NCI-H1694 treated with DMSO at 0.1 percent for 48 hours (cell line): ENCODE results near the gene GABARAP.
"Not testable (repeated sequence)": the region's sequence is repeated elsewhere in the genome, so short reads cannot be mapped to it uniquely, and the experiment has no call there.

Experiments
- DNase-seq: peaks from one replicate; lab custom pipeline; 2025; lab: John Stamatoyannopoulos, UW

GABARAP gene

DNA sequence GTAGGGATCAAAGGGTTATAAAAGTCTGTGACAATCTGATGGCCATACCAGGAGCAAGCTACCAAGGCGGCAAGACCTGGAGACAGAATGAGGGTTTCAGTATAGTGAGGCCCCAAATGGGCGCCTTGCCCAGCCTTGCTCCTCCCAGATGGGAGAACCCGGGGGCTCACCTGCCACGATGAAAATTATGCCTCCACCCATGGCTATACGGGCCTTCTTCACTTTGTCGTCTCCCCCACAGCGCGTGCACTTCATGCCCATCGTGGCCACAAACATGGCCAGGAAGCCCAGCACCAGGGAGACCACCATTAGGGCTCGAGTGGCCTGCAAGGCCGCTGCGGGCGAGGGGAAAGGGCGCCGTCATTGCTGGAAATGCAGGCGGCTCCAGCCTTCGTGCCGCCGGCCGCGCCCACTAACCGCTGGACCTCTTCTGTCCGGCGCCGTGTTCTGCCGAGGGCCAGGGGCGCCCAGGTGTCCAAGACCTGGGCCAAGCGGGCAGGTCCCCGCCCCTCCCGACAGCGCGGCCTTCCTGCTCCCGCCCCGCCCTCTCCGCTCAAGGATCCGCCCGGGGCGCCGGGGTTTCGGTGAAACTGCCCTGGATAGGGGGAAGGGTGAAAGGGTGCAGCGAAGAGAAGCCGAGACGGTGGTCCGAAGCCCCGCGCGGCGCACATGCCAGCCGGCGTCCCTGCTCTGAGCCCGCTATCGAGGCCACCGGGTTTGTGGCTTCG lies 18.6 kb upstream of the GABARAP start:
- no peak for DNase-seq

- no peak for DNase-seq
Measured at GRCh38 chr17:7260151-7260550, 17.9 kb upstream of the GABARAP start.

DNA sequence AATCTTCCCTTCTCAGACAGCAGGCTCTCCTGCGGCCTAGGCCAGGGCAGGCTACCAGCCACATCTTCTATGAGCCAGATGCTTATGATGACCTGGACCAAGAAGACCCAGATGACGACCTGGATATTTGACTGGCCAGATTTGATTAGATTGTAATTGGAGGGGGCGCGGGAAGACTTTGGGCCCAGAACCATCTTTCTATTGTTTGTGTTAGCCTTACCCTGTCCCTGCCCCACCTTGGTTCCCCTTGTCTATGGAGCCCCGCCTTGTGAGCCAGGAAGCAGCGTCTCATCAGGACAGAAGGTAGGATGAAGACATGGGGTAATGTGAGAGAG lies 17.3 kb upstream of the GABARAP start:
- DNase-seq = no peak

DNA sequence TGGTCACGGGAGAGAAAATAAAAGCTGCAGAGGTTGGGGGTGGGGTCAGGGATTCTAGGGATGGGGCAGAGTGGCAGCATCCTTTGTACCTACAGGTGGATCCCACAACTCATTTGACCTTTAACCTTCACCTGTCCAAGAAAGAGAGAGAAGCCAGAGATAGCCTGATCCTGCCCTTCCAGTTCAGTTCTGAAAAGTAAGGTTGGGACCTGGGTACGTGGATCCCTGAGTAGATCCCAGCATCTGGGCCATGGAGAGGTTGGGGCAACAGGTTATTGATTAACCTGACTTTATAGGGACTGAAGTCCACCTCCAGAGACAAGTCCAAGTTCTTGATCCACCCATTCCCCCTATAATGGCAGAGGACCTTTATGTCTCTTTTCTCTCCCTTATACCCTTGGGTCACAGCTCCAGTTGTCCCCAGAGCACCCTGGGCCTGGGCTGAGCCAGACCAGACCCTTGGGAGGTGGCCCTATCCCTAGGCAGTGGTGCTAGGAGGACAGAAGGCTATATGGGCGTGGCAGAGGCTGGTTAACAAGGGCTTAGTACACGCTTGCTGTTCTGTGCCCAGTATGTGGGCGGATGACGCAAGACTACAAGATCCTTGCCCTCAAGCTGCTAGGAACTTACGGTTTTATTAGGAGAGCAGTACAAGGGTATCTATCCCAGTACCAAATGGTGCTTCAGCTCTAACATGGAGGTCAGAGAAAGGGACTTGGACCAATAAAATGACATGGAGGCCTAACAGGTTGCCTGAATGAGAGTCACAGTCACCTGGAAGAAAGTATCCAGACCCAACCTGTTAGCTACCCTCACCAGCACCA lies 16.7 kb upstream of the GABARAP start:
- no peak for DNase-seq

- DNase-seq = no peak
Measured at GRCh38 chr17:7256766-7257456, 14.7 kb upstream of the GABARAP start.

DNA sequence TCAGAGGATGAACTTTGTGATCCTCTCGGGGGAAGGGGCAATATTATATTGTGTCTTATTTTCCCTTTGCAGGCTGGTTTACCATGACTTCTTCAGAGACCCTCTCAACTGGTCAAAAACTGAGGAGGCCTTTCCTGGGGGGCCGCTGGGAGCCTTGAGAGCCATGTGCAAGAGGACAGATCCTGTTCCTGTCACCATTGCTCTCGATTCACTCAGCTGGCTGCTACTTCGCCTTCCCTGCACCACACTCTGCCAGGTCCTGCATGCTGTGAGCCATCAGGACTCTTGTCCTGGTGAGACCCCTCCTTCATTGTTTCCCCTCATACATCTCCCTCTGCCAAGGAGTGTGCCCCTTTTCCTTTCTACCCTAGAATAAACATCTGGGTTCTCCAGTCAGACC lies 12.3 kb upstream of the GABARAP start:
- no peak for DNase-seq

- no peak for DNase-seq
Measured at GRCh38 chr17:7253082-7253481, 10.8 kb upstream of the GABARAP start.

DNA sequence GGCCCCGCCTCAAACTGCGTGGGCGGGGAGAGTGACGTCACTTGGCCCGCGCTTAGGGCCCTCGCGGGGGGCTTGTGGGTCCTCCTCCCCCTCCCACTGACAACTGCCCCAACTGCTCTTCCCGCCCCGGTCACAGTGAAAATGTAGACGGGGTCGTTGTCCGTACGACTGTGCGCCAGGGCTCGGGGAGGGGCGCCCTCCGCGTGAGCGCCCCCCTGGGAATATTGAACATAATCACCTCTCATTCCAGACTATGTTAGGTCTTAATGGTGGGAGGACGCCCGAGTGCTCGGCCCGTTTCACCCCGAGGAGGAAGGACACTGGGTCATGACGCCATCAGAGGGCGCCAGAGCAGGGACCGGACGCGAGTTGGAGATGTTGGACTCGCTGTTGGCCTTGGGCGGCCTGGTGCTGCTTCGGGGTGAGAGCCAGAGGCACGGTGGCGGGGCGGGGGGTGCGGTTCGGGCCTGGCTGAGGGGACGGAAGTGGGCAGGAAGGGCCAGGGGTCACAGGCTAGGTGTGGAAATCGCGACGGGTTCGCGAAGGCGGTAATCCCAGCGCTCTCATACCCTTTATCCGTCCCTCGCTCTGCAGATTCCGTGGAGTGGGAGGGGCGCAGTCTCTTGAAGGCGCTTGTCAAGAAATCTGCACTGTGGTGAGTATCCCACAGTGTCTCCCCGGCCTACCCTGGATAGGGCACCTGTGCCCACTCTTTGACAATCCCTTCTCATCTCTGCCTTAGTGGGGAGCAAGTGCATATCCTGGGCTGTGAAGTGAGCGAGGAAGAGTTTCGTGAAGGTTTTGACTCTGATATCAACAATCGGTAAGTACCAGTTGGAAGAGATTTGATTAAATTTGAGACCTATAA lies 10.2 kb upstream of the GABARAP start, which contains the start of gene ELP5:
TSS of gene ELP5 (plus strand) at position 40 of the 868 bp plus-strand sequence. CDS start at position 376, 336 bp downstream.
- DNase-seq = peak; percentile 93

DNA sequence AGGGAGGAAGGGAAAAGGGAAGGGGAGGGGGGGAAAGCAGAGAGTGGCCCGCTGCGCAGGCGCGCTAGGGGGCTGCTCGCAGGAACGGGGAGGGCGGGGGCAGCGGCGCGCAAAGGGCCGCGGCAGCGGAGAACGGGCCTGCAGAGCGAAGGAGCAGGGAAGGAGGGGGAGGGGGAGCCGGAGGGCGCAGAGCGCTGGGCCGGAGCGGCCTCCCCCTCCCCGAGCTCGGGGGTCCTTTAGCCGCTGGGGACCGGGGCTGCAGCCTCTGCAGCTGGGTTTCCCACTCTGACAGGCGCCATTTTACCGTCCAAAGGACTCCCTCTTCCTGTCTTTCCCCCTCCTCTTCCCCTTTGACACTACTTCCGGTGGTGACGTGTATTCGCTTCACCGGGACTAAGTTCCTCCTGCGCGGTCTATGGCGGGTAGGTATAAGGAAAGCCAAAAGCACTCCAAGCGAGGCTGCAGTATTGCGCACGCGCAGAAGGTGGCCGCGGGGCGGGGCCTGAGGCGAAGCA lies 9.5 kb upstream of the GABARAP start, which contains the start of gene CTDNEP1:
TSS of gene CTDNEP1 (minus strand) at position 74 of the 515 bp plus-strand sequence. CDS start 438 bp downstream, outside the sequence.
- peak; percentile 99 for DNase-seq

DNA sequence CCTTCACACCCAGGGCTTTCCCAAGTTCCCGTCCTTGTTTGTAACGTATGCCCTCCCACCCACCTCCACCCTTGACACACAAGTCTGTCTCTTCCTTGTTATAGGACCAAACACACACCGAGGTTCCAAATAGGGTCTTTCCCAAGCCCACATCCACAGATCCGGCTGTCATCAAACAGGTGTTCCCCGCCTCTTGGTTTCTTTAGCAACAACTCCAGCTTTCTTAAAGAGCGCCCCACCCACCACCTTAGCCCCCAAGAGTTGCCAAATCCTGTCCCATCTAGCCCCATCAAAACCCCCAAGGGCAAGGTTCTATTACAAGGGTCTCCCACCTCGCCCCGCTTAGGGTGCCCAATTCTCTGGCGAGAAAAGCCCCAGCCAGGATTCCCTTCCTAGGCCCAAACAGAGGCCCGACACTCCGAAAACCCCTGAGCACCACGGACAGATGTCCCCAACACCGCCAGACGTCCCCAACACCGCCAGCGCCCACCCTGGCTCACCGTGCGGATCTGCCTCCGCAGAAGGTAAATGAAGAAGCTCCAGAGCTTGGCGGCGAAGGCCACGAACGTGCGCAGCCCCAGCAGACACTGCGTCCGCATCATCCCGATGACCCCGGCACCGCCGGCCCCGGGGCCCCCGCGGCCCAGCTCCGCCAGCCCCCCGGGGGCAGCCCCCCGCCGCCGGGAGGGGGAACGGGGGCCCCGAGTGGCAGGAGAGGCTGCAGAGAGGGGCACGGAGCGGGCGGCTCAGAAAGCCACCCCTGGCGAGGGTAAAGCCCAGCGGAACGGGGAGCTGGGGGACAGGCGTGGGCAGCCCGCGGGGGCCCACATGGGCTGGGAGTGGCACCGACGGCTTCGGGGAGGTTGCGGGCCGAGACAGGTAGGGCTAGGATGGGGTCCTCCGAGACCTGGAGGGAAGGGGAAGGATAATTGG lies 8.7 kb upstream of the GABARAP start:
- no peak for DNase-seq

DNA sequence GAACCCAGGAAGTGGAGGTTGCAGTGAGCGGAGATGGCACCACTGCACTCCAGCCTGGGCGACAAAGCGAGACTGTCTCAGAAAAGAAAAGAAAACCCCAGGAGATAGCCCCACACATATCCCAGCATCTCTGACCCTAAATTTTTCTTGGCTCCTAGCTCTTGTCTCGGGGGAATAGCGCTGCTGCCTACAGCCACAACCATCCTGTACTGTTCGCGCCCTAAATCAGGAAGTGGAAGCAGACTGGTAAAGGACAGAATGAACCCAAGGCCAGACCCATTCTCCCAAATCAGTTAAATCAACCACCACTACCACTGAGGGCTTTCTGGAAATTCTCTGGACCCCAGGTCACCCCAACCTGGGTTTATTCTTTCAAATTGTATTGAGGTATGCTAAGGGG lies 7.6 kb upstream of the GABARAP start:
- DNase-seq = no peak

- no peak for DNase-seq
Measured at GRCh38 chr17:7249214-7249613, 7.0 kb upstream of the GABARAP start.

- DNase-seq = no peak
Measured at GRCh38 chr17:7248796-7249195, 6.5 kb upstream of the GABARAP start.

DNA sequence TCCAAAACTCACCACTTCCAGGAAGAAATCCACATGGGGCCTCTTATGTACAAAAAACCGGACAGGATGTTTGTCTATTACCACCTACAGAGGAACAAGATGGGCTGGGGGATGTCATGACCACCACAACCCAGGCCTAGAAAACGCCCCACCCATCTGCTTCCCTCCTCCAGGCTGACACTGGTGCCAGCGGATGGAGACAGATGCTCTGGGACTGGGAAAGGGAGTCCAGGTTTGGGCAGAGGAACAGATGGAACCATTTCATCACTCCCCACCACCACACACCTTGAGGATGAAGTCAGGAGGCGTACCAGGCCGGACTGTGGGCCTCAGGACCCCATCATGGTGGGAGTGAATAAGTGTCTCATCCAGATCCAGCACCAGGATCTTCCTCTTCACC lies 4.5 kb upstream of the GABARAP start:
- no peak for DNase-seq

DNA sequence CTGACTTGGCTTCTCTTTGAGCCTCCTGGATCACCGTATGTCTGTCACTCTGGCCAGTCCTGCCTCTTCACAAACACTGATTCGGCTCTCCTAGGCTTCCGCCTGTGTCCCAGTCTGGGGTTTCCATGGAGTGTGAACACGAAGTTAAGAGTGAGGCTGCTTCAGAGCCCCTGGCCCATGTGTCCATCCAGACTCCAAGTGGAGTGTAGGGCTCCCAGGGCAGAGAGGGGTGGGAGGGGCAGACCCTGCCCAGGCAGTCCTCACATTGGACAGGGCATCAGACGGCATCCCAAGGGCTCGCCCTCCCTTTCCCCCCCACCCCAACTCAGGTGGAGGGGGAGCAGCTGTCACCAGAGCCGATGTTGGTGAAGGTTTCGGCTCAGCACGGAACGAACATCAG lies 1.6 kb upstream of the GABARAP start:
- DNase-seq = not testable (repeated sequence)

DNA sequence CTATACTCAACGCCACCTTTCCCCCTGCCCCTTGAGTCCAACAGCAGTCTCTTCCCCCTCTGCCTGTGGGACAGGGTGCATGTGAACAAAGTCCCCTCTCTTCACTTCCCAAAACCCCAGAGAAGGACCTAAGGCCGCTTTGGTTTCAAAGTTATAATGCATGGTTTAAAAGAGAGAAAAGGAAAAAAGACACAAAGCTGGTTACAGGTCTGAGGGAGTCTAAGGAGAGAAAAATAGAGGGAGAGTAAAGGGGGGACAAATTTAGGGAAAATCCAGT lies 1.1 kb upstream of the GABARAP start:
- no peak for DNase-seq

- peak; percentile 92 for DNase-seq
Measured at GRCh38 chr17:7242717-7243452, 636 bp upstream of the GABARAP start.

GRCh38 chr17:7241090-7241733 lies 1.0 kb downstream of the GABARAP start:
- no peak for DNase-seq

- no peak for DNase-seq
Measured at GRCh38 chr17:7240375-7240774, 1.9 kb downstream of the GABARAP start.
